GM18505 (cell line): ENCODE data around the gene TULP4.

ENCODE experiments used
- ATAC-seq: cut with Tn5 transposase; IDR thresholded peaks from one replicate; pipeline ENCODE4 v1.9.1; 2021; ENCODE audit not compliant: unreplicated experiment
- POLR2A ChIP-seq: IDR thresholded peaks from 4 replicates; pipeline ENCODE4 v1.6.1; 2011; ENCODE audit warnings: borderline replicate concordance; ENCODE audit not compliant: insufficient read depth, insufficient read length; ENCODE audit errors: extremely low read depth

The TULP4 gene

DNA sequence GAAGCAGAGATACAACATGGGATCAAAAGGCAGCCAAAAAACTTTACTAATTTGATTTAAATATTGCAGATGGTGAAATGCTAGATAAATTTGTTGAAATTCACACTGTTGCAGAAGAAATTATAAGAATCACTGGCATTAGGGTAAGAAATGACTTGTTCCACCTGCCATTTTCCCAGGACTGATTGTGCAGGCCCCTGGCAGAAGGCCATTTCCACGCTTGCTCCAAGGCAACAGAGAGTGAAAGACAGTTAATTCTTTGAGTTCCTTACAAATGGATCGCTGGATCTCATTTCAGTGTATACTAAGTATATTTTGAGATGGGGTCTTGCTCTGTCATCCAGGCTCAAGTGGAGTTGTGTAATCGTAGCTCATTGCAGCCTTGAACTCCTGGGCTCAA lies 180.6 kb downstream of the TULP4 start:
- no peak for ATAC-seq
- no peak for TF ChIP-seq POLR2A

DNA sequence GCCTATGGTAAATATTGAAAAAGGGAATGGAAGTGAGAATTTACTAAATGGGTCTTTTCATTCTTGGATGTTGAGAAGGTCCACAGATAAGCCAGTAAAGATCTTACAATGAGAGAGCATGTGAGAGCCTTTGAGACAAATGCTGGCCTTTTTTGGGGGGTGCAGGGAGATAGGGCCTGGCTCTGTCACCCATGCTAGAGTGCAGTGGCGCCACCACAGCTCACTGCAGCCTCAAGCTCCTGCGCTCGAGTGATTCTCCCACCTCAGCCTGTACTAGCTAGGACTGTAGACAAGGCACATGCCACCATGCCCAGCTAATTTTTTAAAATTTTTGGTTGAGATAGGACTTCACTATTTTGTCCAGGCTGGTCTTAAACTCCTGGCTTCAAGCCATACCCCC lies 184.4 kb downstream of the TULP4 start:
- no peak for ATAC-seq
- TF ChIP-seq POLR2A = no peak

DNA sequence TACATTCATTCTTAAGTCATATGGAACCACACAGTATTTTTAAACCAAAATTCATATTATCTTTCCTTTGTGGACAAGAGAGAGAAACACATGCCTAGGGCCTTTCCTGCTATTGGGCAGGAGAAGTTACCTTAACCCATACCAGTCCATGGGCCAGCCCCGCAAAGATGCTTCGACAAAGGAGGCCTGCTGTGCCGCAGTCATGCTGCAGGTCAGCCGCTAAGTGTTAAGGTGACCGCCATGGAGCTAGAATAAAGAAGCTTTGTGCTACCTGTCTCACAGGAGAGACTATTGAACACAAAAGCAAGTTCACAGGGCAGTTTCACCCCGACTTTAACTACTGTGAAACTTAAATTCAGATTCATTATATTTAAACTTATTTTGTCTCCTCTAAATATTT lies 185.4 kb downstream of the TULP4 start:
- TF ChIP-seq POLR2A = no peak
- ATAC-seq = no peak

DNA sequence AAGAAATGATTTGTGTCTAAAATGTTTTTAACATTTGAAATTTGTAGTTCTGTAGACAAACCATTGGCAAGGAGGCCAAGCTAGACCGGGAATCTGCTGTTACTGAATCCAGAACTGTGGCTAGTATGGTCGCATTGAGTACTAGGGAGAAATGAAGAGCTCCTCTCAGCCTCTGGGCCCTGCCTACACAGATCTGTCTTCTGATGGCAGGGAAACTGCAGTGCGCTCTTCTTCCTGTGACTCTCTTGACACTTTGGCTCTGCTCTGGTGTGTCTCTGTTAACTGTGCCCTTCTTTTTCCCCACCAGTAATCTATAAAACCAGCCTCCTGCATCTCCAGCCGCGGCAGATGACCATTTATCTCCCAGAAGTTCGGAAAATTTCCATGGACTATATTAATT lies 186.1 kb downstream of the TULP4 start:
- no peak for TF ChIP-seq POLR2A
- no peak for ATAC-seq

DNA sequence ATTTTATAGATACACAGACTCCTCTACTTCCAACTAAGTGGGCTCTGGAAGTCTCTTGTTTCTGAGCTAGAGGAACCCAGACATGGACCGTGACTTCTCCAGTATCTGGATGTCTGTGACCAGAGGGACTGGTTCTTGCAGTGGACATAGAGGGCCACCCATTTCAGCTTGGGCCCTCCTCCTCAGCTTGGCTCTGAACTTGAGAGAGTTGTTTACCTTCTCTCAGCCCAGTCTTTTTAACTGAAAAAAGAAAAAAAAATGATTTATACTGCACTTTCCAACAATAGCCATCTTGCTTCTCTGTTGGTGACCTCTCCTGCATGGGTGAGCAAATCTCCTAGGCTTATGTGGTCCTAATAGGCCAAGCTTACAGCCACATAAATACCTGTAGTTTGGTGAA lies 187.3 kb downstream of the TULP4 start:
- ATAC-seq = no peak

DNA sequence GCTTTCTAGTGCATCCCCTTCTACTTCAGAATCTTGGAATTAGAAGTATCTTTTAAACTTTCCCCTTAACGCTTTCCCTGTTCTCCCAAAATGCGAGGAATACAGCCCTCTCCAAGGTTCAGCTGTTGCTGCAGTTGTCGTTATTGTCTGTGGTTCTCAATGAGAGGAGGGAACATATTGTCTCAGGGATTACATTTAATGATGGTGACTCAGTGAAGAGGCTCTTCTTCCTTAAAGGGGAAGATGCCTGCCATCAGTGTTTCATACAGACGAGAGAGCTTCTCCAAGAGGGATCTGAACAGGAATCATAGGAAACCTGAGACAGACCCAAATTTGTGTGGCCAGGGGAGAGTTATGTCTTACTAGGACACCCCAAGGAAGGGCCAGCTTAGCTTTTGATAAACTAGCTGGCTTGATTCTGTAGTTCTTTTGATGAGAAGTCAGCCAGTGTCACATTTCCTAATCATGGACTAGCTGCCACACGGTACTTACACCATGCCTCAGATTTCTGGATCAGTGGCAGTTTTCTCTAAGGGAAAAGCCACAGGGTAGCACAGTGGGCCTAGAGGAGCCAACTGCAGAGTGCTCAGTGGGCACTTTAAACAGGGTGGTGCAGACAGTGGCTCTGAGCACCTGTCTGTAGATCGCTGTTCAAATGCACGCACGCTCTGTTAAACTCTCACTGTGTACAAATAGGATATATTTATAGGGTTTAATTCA lies 187.9 kb downstream of the TULP4 start:
- ATAC-seq = no peak
- TF ChIP-seq POLR2A = no peak

More for the DNA sequence above, 187.3 kb downstream of the TULP4 start:
- no peak for TF ChIP-seq POLR2A

DNA sequence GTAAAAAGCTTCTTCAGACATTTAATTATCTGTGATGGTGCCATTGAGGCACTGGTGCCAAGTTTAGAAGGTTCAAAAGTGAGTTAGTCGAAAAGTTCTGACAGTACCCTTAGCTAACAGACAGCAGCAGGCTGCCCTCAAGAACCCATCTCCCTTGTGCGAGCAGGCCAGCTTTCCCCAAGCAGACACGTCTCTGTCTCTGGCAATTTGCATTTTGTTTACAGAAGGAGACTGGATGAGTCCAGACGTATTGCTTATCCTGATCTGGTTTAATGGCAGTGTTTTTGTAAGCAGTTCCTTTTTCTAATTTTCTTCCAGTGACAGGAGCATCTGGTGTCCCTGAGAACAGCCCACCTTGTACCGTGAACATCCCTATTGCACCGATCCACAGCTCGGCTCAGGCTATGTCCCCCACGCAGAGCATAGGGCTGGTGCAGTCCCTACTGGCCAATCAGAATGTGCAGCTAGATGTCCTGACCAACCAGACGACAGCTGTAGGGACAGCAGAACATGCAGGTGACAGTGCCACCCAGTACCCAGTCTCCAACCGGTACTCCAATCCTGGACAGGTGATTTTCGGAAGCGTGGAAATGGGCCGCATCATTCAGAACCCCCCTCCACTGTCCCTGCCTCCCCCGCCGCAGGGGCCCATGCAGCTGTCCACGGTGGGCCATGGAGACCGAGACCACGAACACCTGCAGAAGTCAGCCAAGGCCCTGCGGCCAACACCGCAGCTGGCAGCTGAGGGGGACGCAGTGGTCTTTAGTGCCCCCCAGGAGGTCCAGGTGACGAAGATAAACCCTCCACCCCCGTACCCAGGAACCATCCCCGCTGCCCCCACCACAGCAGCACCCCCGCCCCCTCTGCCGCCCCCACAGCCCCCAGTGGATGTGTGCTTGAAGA lies 189.3 kb downstream of the TULP4 start:
- no peak for ATAC-seq
- TF ChIP-seq POLR2A = no peak

DNA sequence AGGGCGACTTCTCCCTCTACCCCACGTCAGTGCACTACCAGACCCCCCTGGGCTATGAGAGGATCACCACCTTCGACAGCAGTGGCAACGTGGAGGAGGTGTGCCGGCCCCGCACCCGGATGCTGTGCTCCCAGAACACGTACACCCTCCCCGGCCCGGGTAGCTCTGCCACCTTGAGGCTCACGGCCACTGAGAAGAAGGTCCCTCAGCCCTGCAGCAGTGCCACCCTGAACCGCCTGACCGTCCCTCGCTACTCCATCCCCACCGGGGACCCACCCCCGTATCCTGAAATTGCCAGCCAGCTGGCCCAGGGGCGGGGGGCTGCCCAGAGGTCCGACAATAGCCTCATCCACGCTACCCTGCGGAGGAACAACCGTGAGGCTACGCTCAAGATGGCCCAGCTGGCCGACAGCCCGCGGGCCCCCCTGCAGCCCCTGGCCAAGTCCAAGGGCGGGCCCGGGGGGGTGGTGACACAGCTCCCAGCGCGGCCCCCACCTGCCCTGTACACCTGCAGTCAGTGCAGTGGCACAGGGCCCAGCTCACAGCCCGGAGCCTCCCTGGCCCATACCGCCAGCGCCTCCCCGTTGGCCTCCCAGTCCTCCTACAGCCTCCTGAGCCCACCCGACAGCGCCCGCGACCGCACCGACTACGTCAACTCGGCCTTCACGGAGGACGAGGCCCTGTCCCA lies 190.1 kb downstream of the TULP4 start:
- TF ChIP-seq POLR2A = no peak
- ATAC-seq = no peak

DNA sequence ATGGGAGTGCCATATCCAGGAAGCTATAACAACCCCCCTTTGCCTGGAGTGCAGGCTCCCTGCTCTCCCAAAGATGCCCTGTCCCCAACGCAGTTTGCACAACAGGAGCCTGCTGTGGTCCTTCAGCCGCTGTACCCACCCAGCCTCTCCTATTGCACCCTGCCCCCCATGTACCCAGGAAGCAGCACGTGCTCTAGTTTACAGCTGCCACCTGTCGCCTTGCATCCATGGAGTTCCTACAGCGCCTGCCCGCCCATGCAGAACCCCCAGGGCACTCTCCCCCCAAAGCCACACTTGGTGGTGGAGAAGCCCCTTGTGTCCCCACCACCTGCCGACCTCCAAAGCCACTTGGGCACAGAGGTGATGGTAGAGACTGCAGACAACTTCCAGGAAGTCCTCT lies 191.0 kb downstream of the TULP4 start:
- ATAC-seq = no peak
- TF ChIP-seq POLR2A = no peak

DNA sequence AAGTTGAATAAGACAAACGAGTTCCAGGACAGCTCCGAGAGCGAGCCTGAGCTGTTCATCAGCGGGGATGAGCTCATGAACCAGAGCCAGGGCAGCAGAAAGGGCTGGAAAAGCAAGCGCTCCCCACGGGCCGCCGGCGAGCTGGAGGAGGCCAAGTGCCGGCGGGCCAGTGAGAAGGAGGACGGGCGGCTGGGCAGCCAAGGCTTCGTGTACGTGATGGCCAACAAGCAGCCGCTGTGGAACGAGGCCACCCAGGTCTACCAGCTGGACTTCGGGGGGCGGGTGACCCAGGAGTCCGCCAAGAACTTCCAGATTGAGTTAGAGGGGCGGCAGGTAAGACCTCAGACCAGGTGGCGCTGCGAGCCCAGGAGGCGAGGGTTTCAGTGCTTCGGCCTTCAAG lies 191.6 kb downstream of the TULP4 start:
- TF ChIP-seq POLR2A = no peak
- ATAC-seq = no peak

DNA sequence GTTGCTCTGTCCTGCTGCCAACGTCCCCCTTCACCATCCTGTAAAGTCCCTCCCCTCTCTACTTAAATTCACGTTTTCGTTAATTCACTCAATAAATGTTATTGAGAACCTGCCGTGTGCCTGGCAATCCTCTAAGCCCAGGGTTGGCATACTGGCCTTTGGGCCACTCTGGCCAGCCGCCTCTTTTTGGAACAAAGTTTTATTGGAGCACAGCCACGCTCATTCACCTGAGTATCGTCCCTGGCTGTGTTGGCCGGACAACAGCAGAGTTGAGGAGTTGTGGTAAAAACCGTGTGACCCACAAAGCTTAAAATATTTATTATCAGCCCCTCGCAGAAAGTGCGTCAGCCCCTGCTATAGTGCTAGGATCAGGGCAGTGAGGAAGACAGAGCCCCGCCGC lies 192.9 kb downstream of the TULP4 start:
- ATAC-seq = no peak
- TF ChIP-seq POLR2A = no peak

DNA sequence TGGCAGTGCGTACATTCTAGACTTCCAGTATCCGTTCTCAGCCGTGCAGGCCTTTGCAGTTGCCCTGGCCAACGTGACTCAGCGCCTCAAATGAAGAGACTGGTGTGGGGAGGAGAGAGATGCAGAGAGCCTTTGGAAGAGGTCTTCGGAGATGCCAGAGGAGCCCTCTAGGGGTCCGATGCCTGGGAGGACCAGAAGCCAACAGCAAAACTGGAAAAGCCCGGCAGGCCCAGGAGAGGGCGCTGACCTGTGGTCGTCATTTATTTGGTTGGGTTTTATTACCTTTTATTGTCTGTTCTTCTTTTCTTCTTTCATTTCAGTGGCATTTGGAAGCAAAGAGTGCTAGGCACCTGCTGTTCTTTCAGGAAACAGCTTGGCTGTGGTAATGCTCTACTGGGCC lies 194.3 kb downstream of the TULP4 start:
- TF ChIP-seq POLR2A = no peak

DNA sequence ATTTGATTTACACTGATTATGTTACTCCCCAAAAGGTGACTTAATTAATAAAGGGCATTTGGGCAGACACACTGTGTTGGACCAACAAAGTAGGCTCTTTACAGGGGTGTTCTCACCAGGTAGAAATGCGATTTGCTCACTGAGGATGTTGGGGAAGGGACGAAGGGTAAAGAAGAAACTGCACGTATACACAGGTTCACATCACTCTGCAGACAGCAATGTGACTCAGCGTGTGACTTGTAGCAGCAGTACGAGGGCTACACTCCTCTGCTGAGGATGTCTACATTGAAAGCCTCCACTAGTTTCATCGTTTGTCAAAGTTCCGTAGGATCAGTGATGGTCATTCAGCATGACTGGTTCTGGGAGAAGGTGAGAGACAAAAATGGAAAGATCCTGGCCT lies 194.9 kb downstream of the TULP4 start:
- ATAC-seq = no peak
- no peak for TF ChIP-seq POLR2A

More for the DNA sequence above, 194.3 kb downstream of the TULP4 start:
- ATAC-seq = no peak
